HEK293 (cell line): Measurements from ENCODE around the gene PHLDB1.

Experiments
- GLI4 ChIP-seq: fragments of 450-650 bp; formaldehyde crosslinking; IDR thresholded peaks from 2 replicates; pipeline ENCODE4 v1.5.1; 2016; ENCODE audit warnings: missing biosample characterization, missing genetic modification characterization
- HOXC10 ChIP-seq: sonication (generic); formaldehyde crosslinking; IDR thresholded peaks from 2 replicates; pipeline ENCODE4 v1.8.1; 2023; ENCODE audit warnings: mild to moderate bottlenecking, missing genetic modification reagents
- KLF1 ChIP-seq: fragments of 450-650 bp; formaldehyde crosslinking; IDR thresholded peaks from 2 replicates; pipeline ENCODE4 v1.5.1; 2016; ENCODE audit warnings: missing biosample characterization, missing genetic modification characterization
- KLF16 ChIP-seq: fragments of 450-650 bp; formaldehyde crosslinking; IDR thresholded peaks from 2 replicates; pipeline ENCODE4 v1.5.1; 2017; ENCODE audit warnings: missing biosample characterization, missing genetic modification characterization
- KLF9 ChIP-seq: fragments of 450-650 bp; formaldehyde crosslinking; IDR thresholded peaks from 2 replicates; pipeline ENCODE4 v1.5.1; 2016; ENCODE audit warnings: missing biosample characterization, missing genetic modification characterization, low read depth
- MYNN ChIP-seq: fragments of 450-650 bp; formaldehyde crosslinking; IDR thresholded peaks from 2 replicates; pipeline ENCODE4 v1.5.1; 2016; ENCODE audit warnings: missing biosample characterization, missing genetic modification characterization, borderline replicate concordance
- SALL2 ChIP-seq: fragments of 450-650 bp; formaldehyde crosslinking; IDR thresholded peaks from 2 replicates; pipeline ENCODE4 v1.5.0; 2017; ENCODE audit warnings: missing biosample characterization, mild to moderate bottlenecking, missing genetic modification characterization, borderline replicate concordance
- SP7 ChIP-seq: fragments of 450-650 bp; formaldehyde crosslinking; IDR thresholded peaks from 2 replicates; pipeline ENCODE4 v1.5.1; 2016; ENCODE audit warnings: missing biosample characterization, missing genetic modification characterization
- ZBTB8A ChIP-seq: fragments of 450-650 bp; formaldehyde crosslinking; IDR thresholded peaks from 2 replicates; pipeline ENCODE4 v1.5.1; 2016; ENCODE audit warnings: missing biosample characterization, missing genetic modification characterization
- ZNF155 ChIP-seq: fragments of 450-650 bp; formaldehyde crosslinking; IDR thresholded peaks from 2 replicates; pipeline ENCODE4 v1.5.1; 2016; ENCODE audit warnings: missing biosample characterization, missing genetic modification characterization
- ZNF157 ChIP-seq: fragments of 450-650 bp; formaldehyde crosslinking; IDR thresholded peaks from 2 replicates; pipeline ENCODE4 v1.5.1; 2016; ENCODE audit warnings: missing biosample characterization, missing genetic modification characterization
- ZNF214 ChIP-seq: fragments of 450-650 bp; formaldehyde crosslinking; IDR thresholded peaks from 2 replicates; pipeline ENCODE4 v1.5.1; 2017; ENCODE audit warnings: missing biosample characterization, mild to moderate bottlenecking, missing genetic modification characterization, borderline replicate concordance
- ZNF335 ChIP-seq: fragments of 450-650 bp; formaldehyde crosslinking; conservative IDR thresholded peaks from 2 replicates; pipeline ENCODE4 v1.5.1; 2016; ENCODE audit warnings: missing biosample characterization, missing genetic modification characterization
- ZNF37A ChIP-seq: fragments of 450-650 bp; IDR thresholded peaks from 2 replicates; pipeline ENCODE4 v1.5.1; 2018; ENCODE audit warnings: missing biosample characterization, missing genetic modification characterization
- ZNF473 ChIP-seq: fragments of 450-650 bp; formaldehyde crosslinking; IDR thresholded peaks from 2 replicates; pipeline ENCODE4 v1.5.1; 2017; ENCODE audit warnings: missing biosample characterization, missing genetic modification characterization
- ZNF549 ChIP-seq: fragments of 450-650 bp; IDR thresholded peaks from 2 replicates; pipeline ENCODE4 v1.5.1; 2018; ENCODE audit warnings: missing biosample characterization, missing genetic modification characterization, mild to moderate bottlenecking, inconsistent platforms, moderate library complexity
- ZNF670 ChIP-seq: fragments of 450-650 bp; formaldehyde crosslinking; IDR thresholded peaks from 2 replicates; pipeline ENCODE4 v1.5.1; 2016; ENCODE audit warnings: missing biosample characterization, missing genetic modification characterization, low read depth
- ZNF76 ChIP-seq: fragments of 450-650 bp; formaldehyde crosslinking; IDR thresholded peaks from 2 replicates; pipeline ENCODE4; 2016; ENCODE audit warnings: low read depth, missing biosample characterization, missing genetic modification characterization, borderline replicate concordance
- ZSCAN16 ChIP-seq: fragments of 450-650 bp; formaldehyde crosslinking; IDR thresholded peaks from 2 replicates; pipeline ENCODE4 v1.5.1; 2016; ENCODE audit warnings: missing biosample characterization, missing genetic modification characterization
- TF ChIP-seq, protein P1 (sequence below): fragments of 450-650 bp; formaldehyde crosslinking; IDR thresholded peaks from 2 replicates; pipeline ENCODE4 v1.5.1; 2017; ENCODE audit warnings: missing biosample characterization, missing genetic modification characterization
- TF ChIP-seq, protein P2 (sequence below): fragments of 450-650 bp; formaldehyde crosslinking; IDR thresholded peaks from 2 replicates; pipeline ENCODE4 v1.5.1; 2016; ENCODE audit warnings: missing biosample characterization, missing genetic modification characterization
- TF ChIP-seq, protein P3 (sequence below): fragments of 450-650 bp; formaldehyde crosslinking; IDR thresholded peaks from 2 replicates; pipeline ENCODE4 v1.5.1; 2016; ENCODE audit warnings: missing biosample characterization, missing genetic modification characterization
- TF ChIP-seq, protein P4 (sequence below): fragments of 450-650 bp; formaldehyde crosslinking; IDR thresholded peaks from 2 replicates; pipeline ENCODE4 v1.5.1; 2016; ENCODE audit warnings: missing biosample characterization, missing genetic modification characterization
- TF ChIP-seq, protein P5 (sequence below): fragments of 450-650 bp; formaldehyde crosslinking; IDR thresholded peaks from 2 replicates; pipeline ENCODE4 v1.5.1; 2016; ENCODE audit warnings: missing biosample characterization, missing genetic modification characterization
- TF ChIP-seq, protein P6 (sequence below): fragments of 450-650 bp; formaldehyde crosslinking; IDR thresholded peaks from 2 replicates; pipeline ENCODE4 v1.5.1; 2016; ENCODE audit warnings: missing biosample characterization, missing genetic modification characterization

Gene PHLDB1

DNA sequence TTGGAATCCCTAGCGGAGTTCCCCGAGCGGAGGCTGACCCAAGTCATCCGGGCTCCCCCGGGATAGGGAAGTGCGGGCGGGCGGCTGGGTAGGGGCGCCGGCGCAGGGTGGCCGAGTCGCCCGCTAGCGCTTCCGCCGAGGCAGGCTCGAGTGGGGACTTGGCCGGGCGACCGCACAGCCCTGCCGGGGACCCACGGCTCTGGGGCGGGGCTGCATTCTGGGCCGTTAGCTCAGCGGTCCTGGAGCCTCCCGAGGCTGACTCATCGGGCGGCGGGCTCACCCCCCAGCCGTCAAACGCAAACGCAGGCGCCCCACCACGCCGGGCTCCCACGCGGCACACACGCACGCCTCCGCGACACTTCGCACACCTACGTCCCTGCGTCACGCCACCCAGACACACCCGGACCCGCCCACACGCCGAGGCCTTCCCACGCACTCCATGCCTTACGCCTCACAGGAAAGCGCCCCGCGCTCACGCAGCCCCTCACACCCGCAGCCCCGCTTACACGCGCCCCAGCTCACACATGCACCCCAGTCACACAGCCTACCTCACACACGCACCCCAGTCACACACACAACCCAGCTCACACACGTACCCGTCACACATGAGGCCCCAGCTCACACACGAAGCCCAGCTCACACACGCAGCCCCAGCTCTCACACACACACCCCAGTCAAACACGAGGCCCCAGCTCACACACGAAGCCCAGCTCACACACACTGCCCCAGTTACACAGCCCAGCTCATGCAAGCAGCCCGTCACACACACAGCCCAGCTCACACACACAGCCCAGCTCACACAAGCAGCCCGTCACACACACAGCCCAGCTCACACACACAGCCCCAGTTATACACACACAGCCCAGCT is 1.2 kb downstream of the PHLDB1 start (continued):
- TF ChIP-seq SALL2 (0 out of 2 replicates have a peak, but pooled peaks have one; percentile 24), SP7 (tag by site-specific recombination) (peak; percentile 51; the same call in 1 of the 2 replicates), ZBTB8A (tag by site-specific recombination) (peak; percentile 58; the same call in 1 of the 2 replicates), KLF16 (tag by site-specific recombination) (peak; percentile 68), ZNF335 (tag by site-specific recombination) (peak; percentile 96; the same call in 1 of the 2 replicates), KLF9 (tag by site-specific recombination) (peak; percentile 24; the same call in 1 of the 2 replicates), ZNF549 (tag by site-specific recombination) (no peak), GLI4 (tag by site-specific recombination) (0 out of 2 replicates have a peak, but pooled peaks have one; percentile 21), KLF1 (tag by site-specific recombination) (peak; percentile 55), MYNN (tag by site-specific recombination) (no peak), ZNF473 (tag by site-specific recombination) (peak; percentile 52; the same call in 1 of the 2 replicates), ZSCAN16 (tag by site-specific recombination) (no peak), HOXC10 (CRISPR knock-in tag) (no peak), ZNF214 (tag by site-specific recombination) (no peak), ZNF76 (tag by site-specific recombination) (peak; percentile 32; the same call in 1 of the 2 replicates), ZNF670 (tag by site-specific recombination) (no peak), ZNF157 (0 out of 2 replicates have a peak, but pooled peaks have one; percentile 27), ZNF37A (tag by site-specific recombination) (no peak), ZNF155 (tag by site-specific recombination) (no peak)
- TF ChIP-seq, protein P1, sequence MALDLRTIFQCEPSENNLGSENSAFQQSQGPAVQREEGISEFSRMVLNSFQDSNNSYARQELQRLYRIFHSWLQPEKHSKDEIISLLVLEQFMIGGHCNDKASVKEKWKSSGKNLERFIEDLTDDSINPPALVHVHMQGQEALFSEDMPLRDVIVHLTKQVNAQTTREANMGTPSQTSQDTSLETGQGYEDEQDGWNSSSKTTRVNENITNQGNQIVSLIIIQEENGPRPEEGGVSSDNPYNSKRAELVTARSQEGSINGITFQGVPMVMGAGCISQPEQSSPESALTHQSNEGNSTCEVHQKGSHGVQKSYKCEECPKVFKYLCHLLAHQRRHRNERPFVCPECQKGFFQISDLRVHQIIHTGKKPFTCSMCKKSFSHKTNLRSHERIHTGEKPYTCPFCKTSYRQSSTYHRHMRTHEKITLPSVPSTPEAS (tag by site-specific recombination): 0 out of 2 replicates have a peak, but pooled peaks have one; percentile 15
- TF ChIP-seq, protein P2, sequence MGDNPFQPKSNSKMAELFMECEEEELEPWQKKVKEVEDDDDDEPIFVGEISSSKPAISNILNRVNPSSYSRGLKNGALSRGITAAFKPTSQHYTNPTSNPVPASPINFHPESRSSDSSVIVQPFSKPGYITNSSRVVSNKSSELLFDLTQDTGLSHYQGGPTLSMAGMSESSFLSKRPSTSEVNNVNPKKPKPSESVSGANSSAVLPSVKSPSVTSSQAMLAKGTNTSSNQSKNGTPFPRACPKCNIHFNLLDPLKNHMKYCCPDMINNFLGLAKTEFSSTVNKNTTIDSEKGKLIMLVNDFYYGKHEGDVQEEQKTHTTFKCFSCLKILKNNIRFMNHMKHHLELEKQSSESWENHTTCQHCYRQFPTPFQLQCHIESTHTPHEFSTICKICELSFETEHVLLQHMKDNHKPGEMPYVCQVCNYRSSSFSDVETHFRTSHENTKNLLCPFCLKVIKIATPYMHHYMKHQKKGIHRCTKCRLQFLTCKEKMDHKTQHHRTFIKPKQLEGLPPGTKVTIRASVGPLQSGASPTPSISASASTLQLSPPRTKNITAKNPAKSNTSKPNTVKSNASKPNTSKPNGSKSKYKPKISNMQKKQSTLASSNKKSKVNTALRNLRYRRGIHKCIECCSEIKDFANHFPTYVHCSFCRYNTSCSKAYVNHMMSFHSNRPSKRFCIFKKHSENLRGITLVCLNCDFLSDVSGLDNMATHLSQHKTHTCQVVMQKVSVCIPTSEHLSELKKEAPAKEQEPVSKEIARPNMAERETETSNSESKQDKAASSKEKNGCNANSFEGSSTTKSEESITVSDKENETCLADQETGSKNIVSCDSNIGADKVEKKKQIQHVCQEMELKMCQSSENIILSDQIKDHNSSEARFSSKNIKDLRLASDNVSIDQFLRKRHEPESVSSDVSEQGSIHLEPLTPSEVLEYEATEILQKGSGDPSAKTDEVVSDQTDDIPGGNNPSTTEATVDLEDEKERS (tag by site-specific recombination): no peak
- TF ChIP-seq, protein P3, sequence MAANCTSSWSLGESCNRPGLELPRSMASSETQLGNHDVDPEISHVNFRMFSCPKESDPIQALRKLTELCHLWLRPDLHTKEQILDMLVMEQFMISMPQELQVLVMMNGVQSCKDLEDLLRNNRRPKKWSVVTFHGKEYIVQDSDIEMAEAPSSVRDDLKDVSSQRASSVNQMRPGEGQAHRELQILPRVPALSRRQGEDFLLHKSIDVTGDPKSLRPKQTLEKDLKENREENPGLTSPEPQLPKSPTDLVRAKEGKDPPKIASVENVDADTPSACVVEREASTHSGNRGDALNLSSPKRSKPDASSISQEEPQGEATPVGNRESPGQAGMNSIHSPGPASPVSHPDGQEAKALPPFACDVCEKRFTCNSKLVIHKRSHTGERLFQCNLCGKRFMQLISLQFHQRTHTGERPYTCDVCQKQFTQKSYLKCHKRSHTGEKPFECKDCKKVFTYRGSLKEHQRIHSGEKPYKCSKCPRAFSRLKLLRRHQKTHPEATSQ (tag by site-specific recombination): peak; percentile 29; the same call in 1 of the 2 replicates
- TF ChIP-seq, protein P4, sequence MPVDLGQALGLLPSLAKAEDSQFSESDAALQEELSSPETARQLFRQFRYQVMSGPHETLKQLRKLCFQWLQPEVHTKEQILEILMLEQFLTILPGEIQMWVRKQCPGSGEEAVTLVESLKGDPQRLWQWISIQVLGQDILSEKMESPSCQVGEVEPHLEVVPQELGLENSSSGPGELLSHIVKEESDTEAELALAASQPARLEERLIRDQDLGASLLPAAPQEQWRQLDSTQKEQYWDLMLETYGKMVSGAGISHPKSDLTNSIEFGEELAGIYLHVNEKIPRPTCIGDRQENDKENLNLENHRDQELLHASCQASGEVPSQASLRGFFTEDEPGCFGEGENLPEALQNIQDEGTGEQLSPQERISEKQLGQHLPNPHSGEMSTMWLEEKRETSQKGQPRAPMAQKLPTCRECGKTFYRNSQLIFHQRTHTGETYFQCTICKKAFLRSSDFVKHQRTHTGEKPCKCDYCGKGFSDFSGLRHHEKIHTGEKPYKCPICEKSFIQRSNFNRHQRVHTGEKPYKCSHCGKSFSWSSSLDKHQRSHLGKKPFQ: peak; percentile 91
- TF ChIP-seq, protein P5, sequence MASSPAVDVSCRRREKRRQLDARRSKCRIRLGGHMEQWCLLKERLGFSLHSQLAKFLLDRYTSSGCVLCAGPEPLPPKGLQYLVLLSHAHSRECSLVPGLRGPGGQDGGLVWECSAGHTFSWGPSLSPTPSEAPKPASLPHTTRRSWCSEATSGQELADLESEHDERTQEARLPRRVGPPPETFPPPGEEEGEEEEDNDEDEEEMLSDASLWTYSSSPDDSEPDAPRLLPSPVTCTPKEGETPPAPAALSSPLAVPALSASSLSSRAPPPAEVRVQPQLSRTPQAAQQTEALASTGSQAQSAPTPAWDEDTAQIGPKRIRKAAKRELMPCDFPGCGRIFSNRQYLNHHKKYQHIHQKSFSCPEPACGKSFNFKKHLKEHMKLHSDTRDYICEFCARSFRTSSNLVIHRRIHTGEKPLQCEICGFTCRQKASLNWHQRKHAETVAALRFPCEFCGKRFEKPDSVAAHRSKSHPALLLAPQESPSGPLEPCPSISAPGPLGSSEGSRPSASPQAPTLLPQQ (tag by site-specific recombination): peak; percentile 51
- TF ChIP-seq, protein P6, sequence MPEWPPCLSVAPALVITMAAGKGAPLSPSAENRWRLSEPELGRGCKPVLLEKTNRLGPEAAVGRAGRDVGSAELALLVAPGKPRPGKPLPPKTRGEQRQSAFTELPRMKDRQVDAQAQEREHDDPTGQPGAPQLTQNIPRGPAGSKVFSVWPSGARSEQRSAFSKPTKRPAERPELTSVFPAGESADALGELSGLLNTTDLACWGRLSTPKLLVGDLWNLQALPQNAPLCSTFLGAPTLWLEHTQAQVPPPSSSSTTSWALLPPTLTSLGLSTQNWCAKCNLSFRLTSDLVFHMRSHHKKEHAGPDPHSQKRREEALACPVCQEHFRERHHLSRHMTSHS (tag by site-specific recombination): no peak
